ENCODE data around the gene RFFL.

The RFFL gene

GRCh38 chr17:34961093-34961911 is 102.2 kb downstream of the RFFL start, which contains the start of the genes CCT6B and ZNF830:
TSS of gene CCT6B (minus strand) at chr17:34961460. CDS start at chr17:34961393, 67 bp downstream.
TSS of gene ZNF830 (plus strand) at chr17:34961540. CDS start at chr17:34961567, 27 bp downstream.
- DNase-seq, result peak; percentile 77 to 89

GRCh38 chr17:34958438-34958837 is 105.1 kb downstream of the RFFL start:
- no peak for DNase-seq
